ENCODE measurements around the gene CCDC9. TPM values are rescaled to one million over a fixed set of nuclear protein-coding genes. Genes with fewer than 3 reads are reported as not detected.

The CCDC9 gene
- total and polyA plus RNA-seq, 2 of the 13 experiments (the other 11 are each of a cell fraction or from before 2014, with no cell fraction given): 2.9 to 6.3 TPM

GRCh38 chr19:47310819-47311218, 54.5 kb downstream of the CCDC9 start (continued):
- TF ChIP-seq, protein P1, sequence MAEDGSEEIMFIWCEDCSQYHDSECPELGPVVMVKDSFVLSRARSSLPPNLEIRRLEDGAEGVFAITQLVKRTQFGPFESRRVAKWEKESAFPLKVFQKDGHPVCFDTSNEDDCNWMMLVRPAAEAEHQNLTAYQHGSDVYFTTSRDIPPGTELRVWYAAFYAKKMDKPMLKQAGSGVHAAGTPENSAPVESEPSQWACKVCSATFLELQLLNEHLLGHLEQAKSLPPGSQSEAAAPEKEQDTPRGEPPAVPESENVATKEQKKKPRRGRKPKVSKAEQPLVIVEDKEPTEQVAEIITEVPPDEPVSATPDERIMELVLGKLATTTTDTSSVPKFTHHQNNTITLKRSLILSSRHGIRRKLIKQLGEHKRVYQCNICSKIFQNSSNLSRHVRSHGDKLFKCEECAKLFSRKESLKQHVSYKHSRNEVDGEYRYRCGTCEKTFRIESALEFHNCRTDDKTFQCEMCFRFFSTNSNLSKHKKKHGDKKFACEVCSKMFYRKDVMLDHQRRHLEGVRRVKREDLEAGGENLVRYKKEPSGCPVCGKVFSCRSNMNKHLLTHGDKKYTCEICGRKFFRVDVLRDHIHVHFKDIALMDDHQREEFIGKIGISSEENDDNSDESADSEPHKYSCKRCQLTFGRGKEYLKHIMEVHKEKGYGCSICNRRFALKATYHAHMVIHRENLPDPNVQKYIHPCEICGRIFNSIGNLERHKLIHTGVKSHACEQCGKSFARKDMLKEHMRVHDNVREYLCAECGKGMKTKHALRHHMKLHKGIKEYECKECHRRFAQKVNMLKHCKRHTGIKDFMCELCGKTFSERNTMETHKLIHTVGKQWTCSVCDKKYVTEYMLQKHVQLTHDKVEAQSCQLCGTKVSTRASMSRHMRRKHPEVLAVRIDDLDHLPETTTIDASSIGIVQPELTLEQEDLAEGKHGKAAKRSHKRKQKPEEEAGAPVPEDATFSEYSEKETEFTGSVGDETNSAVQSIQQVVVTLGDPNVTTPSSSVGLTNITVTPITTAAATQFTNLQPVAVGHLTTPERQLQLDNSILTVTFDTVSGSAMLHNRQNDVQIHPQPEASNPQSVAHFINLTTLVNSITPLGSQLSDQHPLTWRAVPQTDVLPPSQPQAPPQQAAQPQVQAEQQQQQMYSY (CRISPR knock-in tag; IDR thresholded peaks at IDR 0.05): no peak
- TF ChIP-seq CENPT (CRISPR knock-in tag; IDR thresholded peaks at IDR 0.05; ENCODE audit: low read depth) (no peak), GABPB1 (CRISPR knock-in tag; IDR thresholded peaks at IDR 0.05) (peak; percentile 77), ZNF431 (CRISPR knock-in tag; IDR thresholded peaks at IDR 0.05; ENCODE audit: borderline replicate concordance, low read depth) (no peak), ZFY (CRISPR knock-in tag; IDR thresholded peaks at IDR 0.05) (no peak), KDM1A (CRISPR knock-in tag; IDR thresholded peaks at IDR 0.05) (0 out of 2 replicates have a peak, but pooled peaks have one; percentile 29), ATF6 (CRISPR knock-in tag; conservative IDR thresholded peaks at IDR 0.05) (no peak), NFE2L2 (IDR thresholded peaks at IDR 0.05; ENCODE audit: low read length) (no peak), SMC3 (IDR thresholded peaks at IDR 0.05; ENCODE audit: low read length) (peak; percentile 11; the same call in 1 of the 2 replicates), KDM5B (CRISPR knock-in tag; IDR thresholded peaks at IDR 0.05; ENCODE audit: borderline replicate concordance) (no peak), KLF16 (CRISPR knock-in tag; IDR thresholded peaks at IDR 0.05) (peak in 1 of 2 experiments; percentile 51; a peak in 1 of 4 replicates), ARID4A (CRISPR knock-in tag; IDR thresholded peaks at IDR 0.05; ENCODE audit: borderline replicate concordance) (peak; percentile 25; the same call in 1 of the 2 replicates), ZNF101 (CRISPR knock-in tag; IDR thresholded peaks at IDR 0.05; ENCODE audit: borderline replicate concordance, low read depth) (no peak), MAZ (IDR thresholded peaks at IDR 0.05; ENCODE audit: borderline replicate concordance, low read depth, low read length) (no peak), MAZ (CRISPR knock-in tag; IDR thresholded peaks at IDR 0.05; ENCODE audit: low read depth) (0 out of 2 replicates have a peak, but pooled peaks have one; percentile 38)
- TF ChIP-seq, protein P2, sequence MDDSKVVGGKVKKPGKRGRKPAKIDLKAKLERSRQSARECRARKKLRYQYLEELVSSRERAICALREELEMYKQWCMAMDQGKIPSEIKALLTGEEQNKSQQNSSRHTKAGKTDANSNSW (CRISPR knock-in tag; IDR thresholded peaks at IDR 0.05; ENCODE audit: borderline replicate concordance): no peak
- TF ChIP-seq, protein P3, sequence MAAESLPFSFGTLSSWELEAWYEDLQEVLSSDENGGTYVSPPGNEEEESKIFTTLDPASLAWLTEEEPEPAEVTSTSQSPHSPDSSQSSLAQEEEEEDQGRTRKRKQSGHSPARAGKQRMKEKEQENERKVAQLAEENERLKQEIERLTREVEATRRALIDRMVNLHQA (CRISPR knock-in tag; IDR thresholded peaks at IDR 0.05): no peak
